HL-60 (cell line): ENCODE measurements around the gene SLC36A2.

ENCODE experiments used
- CTCF ChIP-seq: IDR thresholded peaks from one replicate; pipeline ENCODE4 v1.5.1; 2011; ENCODE audit warnings: low read length, control low read depth, inconsistent platforms; ENCODE audit not compliant: insufficient read depth
- GABPA ChIP-seq: IDR thresholded peaks from 2 replicates; pipeline ENCODE4 v1.6.1; 2012; ENCODE audit warnings: low read depth
- POLR2AphosphoS5 ChIP-seq: IDR thresholded peaks from 2 replicates; pipeline ENCODE4 v1.6.1; 2012; ENCODE audit warnings: low read depth
- TF ChIP-seq, protein P1 (sequence below): IDR thresholded peaks from 2 replicates; pipeline ENCODE4 v1.6.1; 2012; ENCODE audit warnings: low read depth; ENCODE audit not compliant: insufficient replicate concordance

- TF ChIP-seq POLR2AphosphoS5 = no peak
- no peak for TF ChIP-seq CTCF
- TF ChIP-seq, protein P1, sequence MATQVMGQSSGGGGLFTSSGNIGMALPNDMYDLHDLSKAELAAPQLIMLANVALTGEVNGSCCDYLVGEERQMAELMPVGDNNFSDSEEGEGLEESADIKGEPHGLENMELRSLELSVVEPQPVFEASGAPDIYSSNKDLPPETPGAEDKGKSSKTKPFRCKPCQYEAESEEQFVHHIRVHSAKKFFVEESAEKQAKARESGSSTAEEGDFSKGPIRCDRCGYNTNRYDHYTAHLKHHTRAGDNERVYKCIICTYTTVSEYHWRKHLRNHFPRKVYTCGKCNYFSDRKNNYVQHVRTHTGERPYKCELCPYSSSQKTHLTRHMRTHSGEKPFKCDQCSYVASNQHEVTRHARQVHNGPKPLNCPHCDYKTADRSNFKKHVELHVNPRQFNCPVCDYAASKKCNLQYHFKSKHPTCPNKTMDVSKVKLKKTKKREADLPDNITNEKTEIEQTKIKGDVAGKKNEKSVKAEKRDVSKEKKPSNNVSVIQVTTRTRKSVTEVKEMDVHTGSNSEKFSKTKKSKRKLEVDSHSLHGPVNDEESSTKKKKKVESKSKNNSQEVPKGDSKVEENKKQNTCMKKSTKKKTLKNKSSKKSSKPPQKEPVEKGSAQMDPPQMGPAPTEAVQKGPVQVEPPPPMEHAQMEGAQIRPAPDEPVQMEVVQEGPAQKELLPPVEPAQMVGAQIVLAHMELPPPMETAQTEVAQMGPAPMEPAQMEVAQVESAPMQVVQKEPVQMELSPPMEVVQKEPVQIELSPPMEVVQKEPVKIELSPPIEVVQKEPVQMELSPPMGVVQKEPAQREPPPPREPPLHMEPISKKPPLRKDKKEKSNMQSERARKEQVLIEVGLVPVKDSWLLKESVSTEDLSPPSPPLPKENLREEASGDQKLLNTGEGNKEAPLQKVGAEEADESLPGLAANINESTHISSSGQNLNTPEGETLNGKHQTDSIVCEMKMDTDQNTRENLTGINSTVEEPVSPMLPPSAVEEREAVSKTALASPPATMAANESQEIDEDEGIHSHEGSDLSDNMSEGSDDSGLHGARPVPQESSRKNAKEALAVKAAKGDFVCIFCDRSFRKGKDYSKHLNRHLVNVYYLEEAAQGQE = no peak
- no peak for TF ChIP-seq GABPA
Measured at GRCh38 chr5:151274666-151275065, 72.7 kb downstream of the SLC36A2 start.
